ENCODE measurements around the gene AKNAD1. TPM values are rescaled to one million over a fixed set of nuclear protein-coding genes. Genes with fewer than 3 reads are reported as not detected.

The AKNAD1 gene
- total and polyA plus RNA-seq, 2 experiments from 2014 or later, result not detected

DNA sequence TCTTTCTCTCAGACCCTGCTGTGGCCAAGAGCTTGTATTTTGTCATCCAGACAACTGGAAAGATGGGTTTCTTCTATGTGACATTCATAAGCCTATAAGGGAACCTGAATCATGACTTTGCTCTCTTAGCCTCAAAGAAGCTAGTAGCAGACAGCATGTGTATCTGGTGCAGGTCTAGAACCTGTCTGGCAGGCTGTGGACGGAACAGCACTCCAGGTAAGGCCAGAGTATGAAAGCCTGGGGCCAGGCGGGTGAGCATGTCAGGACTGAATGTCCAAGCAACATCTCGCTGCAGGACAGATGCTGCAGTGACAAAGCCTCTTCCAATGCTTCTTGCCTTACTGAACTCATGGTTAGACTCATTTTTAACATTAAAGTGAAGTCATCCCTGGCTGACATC is 32.8 kb downstream of the AKNAD1 start:
- peaks cover 13% of the 10 kb centered on the region for H3K4me1 ChIP-seq (ENCODE audit: insufficient read depth)
- 77 to 80% methylated on average over 3 of the region's 3 CpGs for WGBS, 2 experiments (ENCODE audit: low coverage in 1 of 2, low lambda C conversion rate in 2 of 2, missing lambda C conversion rate in 2 of 2)
- no peak for DNase-seq
- H3K79me2 ChIP-seq (ENCODE audit: insufficient read depth), result no peaks in the 10 kb centered on the region
- no peaks in the 10 kb centered on the region for H3K27me3 ChIP-seq (replicated peaks; ENCODE audit: insufficient read depth)
- no peak overlapping the region for H3K9ac ChIP-seq
- no peak overlapping the region for H3K4me3 ChIP-seq
- H3F3A ChIP-seq (ENCODE audit: insufficient read depth), result peaks cover 14% of the 10 kb centered on the region
- no peaks in the 10 kb centered on the region for H4K20me1 ChIP-seq (ENCODE audit: insufficient read depth)
- in situ Hi-C loops (cut with MboI), result no loop called here
- no peak for TF ChIP-seq EZH2phosphoT487 (IDR thresholded peaks at IDR 0.05; ENCODE audit: insufficient read depth, low read depth)
- no peak for TF ChIP-seq EZH2 (IDR thresholded peaks at IDR 0.05; ENCODE audit: insufficient read depth, poor library complexity, severe bottlenecking)
- H3K27ac ChIP-seq, result no peak overlapping the region
- H2AFZ ChIP-seq, result no peak overlapping the region
- H3K9me3 ChIP-seq (ENCODE audit: low read depth), result no peaks in the 10 kb centered on the region
- H3K36me3 ChIP-seq (ENCODE audit: low read depth), result no peaks in the 10 kb centered on the region
- no peaks in the 10 kb centered on the region for H3K9me2 ChIP-seq (ENCODE audit: insufficient read depth)
- no peak overlapping the region for H3K4me2 ChIP-seq (ENCODE audit: unreplicated experiment)

DNA sequence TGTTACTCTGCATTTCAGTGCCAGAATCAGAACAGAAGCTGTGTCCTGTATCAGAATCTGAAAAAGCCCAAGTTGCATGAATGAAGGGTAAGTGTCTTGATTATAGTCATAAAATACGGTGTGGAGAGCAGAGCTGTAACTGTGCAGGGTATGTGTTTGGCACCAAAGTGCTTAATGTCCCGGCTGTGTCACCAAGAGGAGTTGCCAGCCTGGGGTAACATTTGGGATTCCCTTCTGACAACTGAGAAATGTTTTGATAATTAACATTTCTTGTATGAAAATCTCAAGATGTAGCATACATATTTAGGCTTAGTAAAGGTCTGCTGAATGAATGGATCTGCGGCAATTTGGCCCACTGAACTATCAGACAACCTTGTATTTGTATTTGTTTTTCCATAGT is 33.3 kb downstream of the AKNAD1 start:
- no peak overlapping the region for H2AFZ ChIP-seq
- in situ Hi-C loops (cut with MboI), result no loop called here
- WGBS, 2 experiments (ENCODE audit: low coverage in 1 of 2, low lambda C conversion rate in 2 of 2, missing lambda C conversion rate in 2 of 2), result 29 to 30% methylated on average over 3 of the region's 3 CpGs
- no peak overlapping the region for H3K4me2 ChIP-seq (ENCODE audit: unreplicated experiment)
- no peaks in the 10 kb centered on the region for H3K36me3 ChIP-seq (ENCODE audit: low read depth)
- H3K27ac ChIP-seq, result no peak overlapping the region
- TF ChIP-seq EZH2 (IDR thresholded peaks at IDR 0.05; ENCODE audit: insufficient read depth, poor library complexity, severe bottlenecking) (no peak), EZH2phosphoT487 (IDR thresholded peaks at IDR 0.05; ENCODE audit: insufficient read depth, low read depth) (no peak)
- no peaks in the 10 kb centered on the region for H3K79me2 ChIP-seq (ENCODE audit: insufficient read depth)
- peaks cover 10% of the 10 kb centered on the region for H3F3A ChIP-seq (ENCODE audit: insufficient read depth)
- no peak overlapping the region for H3K9ac ChIP-seq
- H3K9me3 ChIP-seq (ENCODE audit: low read depth), result no peaks in the 10 kb centered on the region
- no peak overlapping the region for H3K4me3 ChIP-seq
- H4K20me1 ChIP-seq (ENCODE audit: insufficient read depth), result no peaks in the 10 kb centered on the region
- H3K27me3 ChIP-seq (replicated peaks; ENCODE audit: insufficient read depth), result no peaks in the 10 kb centered on the region
- H3K4me1 ChIP-seq (ENCODE audit: insufficient read depth), result peaks cover 9% of the 10 kb centered on the region
- no peaks in the 10 kb centered on the region for H3K9me2 ChIP-seq (ENCODE audit: insufficient read depth)
- no peak for DNase-seq

DNA sequence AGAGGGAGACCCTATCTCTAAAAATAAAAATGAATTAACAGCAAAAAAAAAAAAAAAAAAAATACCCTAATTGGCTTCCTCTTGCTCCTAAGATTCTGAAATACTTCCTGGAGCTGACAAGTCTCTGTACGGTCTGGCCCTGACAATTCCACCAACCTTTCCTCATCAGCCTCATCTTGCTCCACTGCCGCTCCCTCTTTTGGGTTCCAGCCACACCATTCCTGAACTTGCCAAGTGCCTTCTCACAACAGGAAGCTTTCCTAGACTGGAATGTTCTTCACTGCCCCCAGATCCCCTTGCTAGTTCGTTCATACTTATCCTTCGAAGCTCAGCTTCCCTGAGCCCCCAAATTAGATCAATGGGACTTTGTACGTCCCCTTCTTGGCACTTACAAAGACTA is 37.0 kb downstream of the AKNAD1 start:
- Histone ChIP-seq H3K79me2 (ENCODE audit: insufficient read depth) (no peaks in the 10 kb centered on the region), H3K4me3 (no peak overlapping the region), H3K4me1 (ENCODE audit: insufficient read depth) (peaks cover 19% of the 10 kb centered on the region), H3K27ac (no peak overlapping the region), H3K36me3 (ENCODE audit: low read depth) (no peaks in the 10 kb centered on the region), H4K20me1 (ENCODE audit: insufficient read depth) (no peaks in the 10 kb centered on the region), H3F3A (ENCODE audit: insufficient read depth) (peaks cover 21% of the 10 kb centered on the region), H3K27me3 (replicated peaks; ENCODE audit: insufficient read depth) (no peaks in the 10 kb centered on the region), H2AFZ (no peak overlapping the region), H3K9me3 (ENCODE audit: low read depth) (no peaks in the 10 kb centered on the region), H3K9ac (no peak overlapping the region), H3K9me2 (ENCODE audit: insufficient read depth) (no peaks in the 10 kb centered on the region), H3K4me2 (ENCODE audit: unreplicated experiment) (no peak overlapping the region)
- 45 to 51% methylated on average over 5 of the region's 5 CpGs for WGBS, 2 experiments (ENCODE audit: low coverage in 1 of 2, low lambda C conversion rate in 2 of 2, missing lambda C conversion rate in 2 of 2)
- in situ Hi-C loops (cut with MboI), result loop anchor here (5.0 kb wide), 1 partner anchor 72 kb away; no protein-coding TSS in a partner anchor
- TF ChIP-seq EZH2phosphoT487 (IDR thresholded peaks at IDR 0.05; ENCODE audit: insufficient read depth, low read depth) (no peak), EZH2 (IDR thresholded peaks at IDR 0.05; ENCODE audit: insufficient read depth, poor library complexity, severe bottlenecking) (no peak)
- no peak for DNase-seq

DNA sequence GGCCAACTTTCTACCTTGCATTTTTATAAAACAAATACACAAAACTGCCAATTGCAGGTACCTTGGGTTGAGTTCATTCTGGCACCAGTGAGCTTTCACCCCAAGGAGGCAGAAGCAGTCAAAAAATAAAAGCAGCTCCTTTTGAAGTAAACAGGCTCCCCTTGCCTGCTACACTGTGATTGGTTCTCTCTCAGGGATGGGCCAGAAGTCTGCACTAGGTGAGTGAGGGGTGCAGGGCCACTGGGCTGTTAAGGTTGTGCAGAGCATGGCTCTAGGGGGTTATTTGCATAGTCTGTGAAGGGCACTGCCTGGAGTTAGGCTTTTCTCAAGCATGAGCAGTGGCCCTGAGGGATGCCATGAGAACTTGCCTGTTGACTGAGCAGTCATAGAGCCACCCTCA is 39.1 kb downstream of the AKNAD1 start:
- no peak for TF ChIP-seq EZH2 (IDR thresholded peaks at IDR 0.05; ENCODE audit: insufficient read depth, poor library complexity, severe bottlenecking)
- TF ChIP-seq EZH2phosphoT487 (IDR thresholded peaks at IDR 0.05; ENCODE audit: insufficient read depth, low read depth), result no peak
- H3K9me3 ChIP-seq (ENCODE audit: low read depth), result no peaks in the 10 kb centered on the region
- in situ Hi-C loops (cut with MboI), result loop anchor here (5.0 kb wide), 1 partner anchor 74 kb away; no protein-coding TSS in a partner anchor
- peaks cover 32% of the 10 kb centered on the region for H3F3A ChIP-seq (ENCODE audit: insufficient read depth)
- no peak for DNase-seq
- H2AFZ ChIP-seq, result 0 out of 2 replicates have a peak overlapping the region, but pooled peaks have one; percentile 8
- no peaks in the 10 kb centered on the region for H3K79me2 ChIP-seq (ENCODE audit: insufficient read depth)
- no peak overlapping the region for H3K4me3 ChIP-seq
- H3K4me1 ChIP-seq (ENCODE audit: insufficient read depth), result peaks cover 25% of the 10 kb centered on the region
- no peaks in the 10 kb centered on the region for H4K20me1 ChIP-seq (ENCODE audit: insufficient read depth)
- peak overlapping the region; percentile 99 for H3K27ac ChIP-seq
- peak overlapping the region; percentile 92; the same call in 1 of the 2 replicates for H3K9ac ChIP-seq
- no peaks in the 10 kb centered on the region for H3K27me3 ChIP-seq (replicated peaks; ENCODE audit: insufficient read depth)
- H3K36me3 ChIP-seq (ENCODE audit: low read depth), result no peaks in the 10 kb centered on the region
- H3K4me2 ChIP-seq (ENCODE audit: unreplicated experiment), result no peak overlapping the region
- no peaks in the 10 kb centered on the region for H3K9me2 ChIP-seq (ENCODE audit: insufficient read depth)

DNA sequence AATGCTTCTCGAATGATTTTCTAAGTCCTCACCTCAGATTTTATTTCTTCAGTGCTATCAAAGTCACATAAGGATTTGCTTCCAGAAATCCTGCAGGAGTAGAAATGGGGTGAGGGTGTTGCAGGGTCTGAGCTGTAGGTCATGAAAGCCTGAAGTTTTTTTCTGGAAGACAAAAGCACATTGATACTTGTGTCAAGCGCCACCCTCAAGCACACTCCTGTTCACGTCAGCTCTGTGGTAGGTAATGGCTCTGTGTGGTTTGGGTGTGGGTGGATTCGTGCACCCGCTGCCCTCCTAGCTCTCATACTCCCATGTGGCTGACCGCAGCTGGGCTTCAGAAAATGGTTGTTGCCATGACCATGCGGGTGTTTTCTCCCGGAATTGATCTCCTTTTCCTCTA is 39.9 kb downstream of the AKNAD1 start:
- Histone ChIP-seq H3K79me2 (ENCODE audit: insufficient read depth) (no peaks in the 10 kb centered on the region), H3K36me3 (ENCODE audit: low read depth) (no peaks in the 10 kb centered on the region), H3K9me3 (ENCODE audit: low read depth) (no peaks in the 10 kb centered on the region), H3K9me2 (ENCODE audit: insufficient read depth) (no peaks in the 10 kb centered on the region), H3K4me2 (ENCODE audit: unreplicated experiment) (peak overlapping the region; percentile 84), H3K9ac (peak overlapping the region; percentile 92), H2AFZ (peak overlapping the region; percentile 79), H3K27ac (peak overlapping the region; percentile 99), H3K4me3 (peak overlapping the region; percentile 60), H3K4me1 (ENCODE audit: insufficient read depth) (peaks cover 25% of the 10 kb centered on the region), H3F3A (ENCODE audit: insufficient read depth) (peaks cover 32% of the 10 kb centered on the region), H4K20me1 (ENCODE audit: insufficient read depth) (no peaks in the 10 kb centered on the region), H3K27me3 (replicated peaks; ENCODE audit: insufficient read depth) (no peaks in the 10 kb centered on the region)
- WGBS, 2 experiments (ENCODE audit: low coverage in 1 of 2, low lambda C conversion rate in 2 of 2, missing lambda C conversion rate in 2 of 2), result 1 to 3% methylated on average over 8 of the region's 8 CpGs
- peak; percentile 94 for DNase-seq
- TF ChIP-seq EZH2 (IDR thresholded peaks at IDR 0.05; ENCODE audit: insufficient read depth, poor library complexity, severe bottlenecking), result no peak
- no peak for TF ChIP-seq EZH2phosphoT487 (IDR thresholded peaks at IDR 0.05; ENCODE audit: insufficient read depth, low read depth)
- in situ Hi-C loops (cut with MboI), result loop anchor here (5.0 kb wide), 1 partner anchor 75 kb away; no protein-coding TSS in a partner anchor

Measured in GM23248 (cell line).